Gastrocnemius medialis (tissue), 4 donors: Measurements from ENCODE around the gene PRX.

Source experiments
- POLR2A ChIP-seq, 2 donors: fragments of 450-650 bp; IDR thresholded peaks; one replicate each; pipeline ENCODE4 v1.6.1; 2017; ENCODE audit warnings: antibody characterized with exemption in 2 of 2, mild to moderate bottlenecking in 2 of 2, moderate library complexity in 2 of 2
- TF ChIP-seq, protein P1 (sequence below), 5 experiments: fragments of 450-650 bp in 3 of 5; fragments of 200-600 bp in 2 of 5; sonication (generic) in 2 of 5; IDR thresholded peaks in 4 of 5; conservative IDR thresholded peaks in 1 of 5; 1 replicate in 4 of 5; 2 replicates in 1 of 5; pipeline ENCODE4 v1.5.1; 2016 to 2019; ENCODE audit warnings: antibody characterized with exemption in 5 of 5, mild to moderate bottlenecking in 3 of 5, moderate library complexity in 3 of 5

GRCh38 chr19:40419780-40420179, 6.6 kb upstream of the PRX start:
- TF ChIP-seq, protein P1, sequence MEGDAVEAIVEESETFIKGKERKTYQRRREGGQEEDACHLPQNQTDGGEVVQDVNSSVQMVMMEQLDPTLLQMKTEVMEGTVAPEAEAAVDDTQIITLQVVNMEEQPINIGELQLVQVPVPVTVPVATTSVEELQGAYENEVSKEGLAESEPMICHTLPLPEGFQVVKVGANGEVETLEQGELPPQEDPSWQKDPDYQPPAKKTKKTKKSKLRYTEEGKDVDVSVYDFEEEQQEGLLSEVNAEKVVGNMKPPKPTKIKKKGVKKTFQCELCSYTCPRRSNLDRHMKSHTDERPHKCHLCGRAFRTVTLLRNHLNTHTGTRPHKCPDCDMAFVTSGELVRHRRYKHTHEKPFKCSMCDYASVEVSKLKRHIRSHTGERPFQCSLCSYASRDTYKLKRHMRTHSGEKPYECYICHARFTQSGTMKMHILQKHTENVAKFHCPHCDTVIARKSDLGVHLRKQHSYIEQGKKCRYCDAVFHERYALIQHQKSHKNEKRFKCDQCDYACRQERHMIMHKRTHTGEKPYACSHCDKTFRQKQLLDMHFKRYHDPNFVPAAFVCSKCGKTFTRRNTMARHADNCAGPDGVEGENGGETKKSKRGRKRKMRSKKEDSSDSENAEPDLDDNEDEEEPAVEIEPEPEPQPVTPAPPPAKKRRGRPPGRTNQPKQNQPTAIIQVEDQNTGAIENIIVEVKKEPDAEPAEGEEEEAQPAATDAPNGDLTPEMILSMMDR (IDR thresholded peaks at IDR 0.05 in 4 of 5, conservative IDR thresholded peaks at IDR 0.05 in 1 of 5), result no peak
- no peak for TF ChIP-seq POLR2A (IDR thresholded peaks at IDR 0.05)
